ENCODE measurements around the gene SOX6. TPM values are rescaled to one million over a fixed set of nuclear protein-coding genes. Genes with fewer than 3 reads are reported as not detected.

The SOX6 gene
- total RNA-seq, 1 experiment from 2014 or later, result not detected

DNA sequence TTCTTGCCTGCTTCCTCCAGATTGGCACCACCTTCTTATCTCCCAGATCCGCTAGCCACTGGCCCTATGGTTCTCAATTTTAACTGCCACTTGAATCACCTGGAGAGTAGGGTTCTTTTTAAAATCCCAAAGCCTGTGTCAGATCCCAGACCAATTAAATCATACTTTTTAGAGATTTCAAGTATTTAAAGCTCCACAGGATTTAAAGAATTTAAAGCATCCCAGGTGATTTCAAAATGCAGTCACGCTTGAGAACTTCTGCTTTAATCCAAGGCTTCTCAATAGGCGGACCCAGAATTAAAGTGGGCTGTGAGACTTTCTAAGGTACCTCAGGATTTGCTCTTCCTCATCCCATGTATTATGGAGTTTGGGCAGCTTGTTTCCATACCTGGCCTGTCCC lies 400.0 kb downstream of the SOX6 start:
- Histone ChIP-seq H3K9me3 (ENCODE audit: control insufficient read depth, low read depth, low read length) (no peaks in the 10 kb centered on the region), H2AK5ac (ENCODE audit: insufficient read length, low read length) (no peak overlapping the region), H3K23ac (ENCODE audit: insufficient read length, low read depth, low read length) (no peak overlapping the region), H2BK5ac (ENCODE audit: insufficient read length, low read length) (no peak overlapping the region), H3K23me2 (ENCODE audit: insufficient read length, low read depth, low read length, poor library complexity, severe bottlenecking) (no peaks in the 10 kb centered on the region), H3T11ph (ENCODE audit: low read length) (no peak overlapping the region), H3K4me1 (ENCODE audit: insufficient read depth, low read length) (no peaks in the 10 kb centered on the region), H3K79me2 (ENCODE audit: insufficient read depth, low read length) (no peaks in the 10 kb centered on the region; the same call in 1 of the 2 replicates), H3K27ac (ENCODE audit: insufficient read length, low read depth, low read length) (no peak overlapping the region), H3K4me2 (ENCODE audit: insufficient read depth, insufficient read length, low read length) (no peak overlapping the region), H2BK12ac (ENCODE audit: insufficient read length, low read depth, low read length) (no peak overlapping the region), H3K79me1 (ENCODE audit: insufficient read depth, low read depth, low read length, poor library complexity, severe bottlenecking) (no peaks in the 10 kb centered on the region), H3K27me3 (ENCODE audit: insufficient read depth, low read length) (no peaks in the 10 kb centered on the region), H2BK20ac (ENCODE audit: low read depth, low read length, poor library complexity, severe bottlenecking) (no peak overlapping the region), H2BK120ac (ENCODE audit: low read depth, low read length, poor library complexity, severe bottlenecking) (no peak overlapping the region), H4K5ac (ENCODE audit: insufficient read length, low read depth, low read length) (no peak overlapping the region), H4K91ac (ENCODE audit: insufficient read length, low read depth, low read length) (no peak overlapping the region), H3K56ac (ENCODE audit: insufficient read length, low read depth, low read length) (no peak overlapping the region), H3K9ac (ENCODE audit: extremely low read depth, insufficient read length, low read length) (no peak overlapping the region), H4K8ac (replicated peaks; ENCODE audit: insufficient read length, low read depth, low read length) (no peak overlapping the region), H2AFZ (ENCODE audit: low read length) (no peak overlapping the region), H3K4ac (ENCODE audit: low read depth, low read length) (no peak overlapping the region), H3K18ac (ENCODE audit: insufficient read length, low read depth, low read length) (no peak overlapping the region), H3K14ac (ENCODE audit: insufficient read depth, low read length) (no peak overlapping the region), H2BK15ac (ENCODE audit: low read depth, low read length) (no peak overlapping the region), H4K20me1 (ENCODE audit: control insufficient read depth, insufficient read depth, insufficient read length) (no peaks in the 10 kb centered on the region)
- DNase-seq, result no peak
- no CpG with 5 or more reads among the region's 3 CpGs for WGBS (ENCODE audit: extremely low coverage, insufficient read length, low lambda C conversion rate)
- Mint-ChIP-seq H3K9me3 (no peaks in the 10 kb centered on the region; a peak in 1 of 5 replicates), H3K4me3 (no peak overlapping the region), H3K4me1 (no peaks in the 10 kb centered on the region), H3K27ac (no peak overlapping the region), H3K36me3 (ENCODE audit: insufficient read depth in 1 of 3, low read depth in 3 of 3) (peaks cover 0 to 2% (median 0%) of the 10 kb centered on the region in 3 experiments; a peak in 1 of 7 replicates), H3K27me3 (ENCODE audit: low read depth) (peaks cover 8% of the 10 kb centered on the region)
- TF ChIP-seq, protein P1, sequence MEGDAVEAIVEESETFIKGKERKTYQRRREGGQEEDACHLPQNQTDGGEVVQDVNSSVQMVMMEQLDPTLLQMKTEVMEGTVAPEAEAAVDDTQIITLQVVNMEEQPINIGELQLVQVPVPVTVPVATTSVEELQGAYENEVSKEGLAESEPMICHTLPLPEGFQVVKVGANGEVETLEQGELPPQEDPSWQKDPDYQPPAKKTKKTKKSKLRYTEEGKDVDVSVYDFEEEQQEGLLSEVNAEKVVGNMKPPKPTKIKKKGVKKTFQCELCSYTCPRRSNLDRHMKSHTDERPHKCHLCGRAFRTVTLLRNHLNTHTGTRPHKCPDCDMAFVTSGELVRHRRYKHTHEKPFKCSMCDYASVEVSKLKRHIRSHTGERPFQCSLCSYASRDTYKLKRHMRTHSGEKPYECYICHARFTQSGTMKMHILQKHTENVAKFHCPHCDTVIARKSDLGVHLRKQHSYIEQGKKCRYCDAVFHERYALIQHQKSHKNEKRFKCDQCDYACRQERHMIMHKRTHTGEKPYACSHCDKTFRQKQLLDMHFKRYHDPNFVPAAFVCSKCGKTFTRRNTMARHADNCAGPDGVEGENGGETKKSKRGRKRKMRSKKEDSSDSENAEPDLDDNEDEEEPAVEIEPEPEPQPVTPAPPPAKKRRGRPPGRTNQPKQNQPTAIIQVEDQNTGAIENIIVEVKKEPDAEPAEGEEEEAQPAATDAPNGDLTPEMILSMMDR (conservative IDR thresholded peaks at IDR 0.05), result no peak
